HepG2 (cell line): ENCODE measurements around the gene RPL23. TPM values are rescaled to one million over a fixed set of nuclear protein-coding genes. Genes with fewer than 3 reads are reported as not detected.

Experiments used
- ATAC-seq: fragments of 200-7000 bp; cut with Tn5 transposase; 3 replicates; pipeline ENCODE4 v1.9.1; 2020; ENCODE audit warnings: mild to moderate bottlenecking, moderate library complexity
- BruUV-seq: library from RNA; stranded (reverse); fragments of 400-500 nt; replicated peaks from 2 replicates; lab custom pipeline; 2021; lab: Mats Ljungman, UMichigan
- CTCF ChIA-PET: fragments of 300-600 bp; formaldehyde crosslinking; extraction: SDS; loops from one replicate; lab custom pipeline; 2021; ENCODE audit warnings: low total read pairs, inconsistent platforms, low intra/inter-chr PET ratio; lab: Yijun Ruan, JAX
- POLR2A ChIA-PET: fragments of 350-600 bp; sonication (Branson Sonifier 250); formaldehyde crosslinking; loops from one replicate; lab custom pipeline; 2020; ENCODE audit warnings: antibody characterized with exemption, inconsistent platforms; lab: Yijun Ruan, JAX
- DNase-seq: peaks from one replicate; pipeline ENCODE4 v3.0.0-alpha.2; 2015; ENCODE audit warnings: low spot score
- FAIRE-seq: peaks from 3 replicates; lab custom pipeline; 2011; peaks lifted over from hg19 to GRCh38; lab: Jason Lieb, UNC
- H2AFZ ChIP-seq: one replicate; pipeline ENCODE4 v1.6.1; 2011; ENCODE audit warnings: low read length, inconsistent platforms
- H3K27ac ChIP-seq: fragments of 300-600 bp; 3 replicates; pipeline ENCODE4 v1.8.0; 2011; ENCODE audit warnings: mixed run types, mild to moderate bottlenecking, mixed read lengths, low read length, inconsistent platforms; ENCODE audit not compliant: insufficient read depth; ENCODE audit errors: extremely low read length
- H3K27me3 ChIP-seq, 2 experiments: fragments of 200-600 bp in 1 of 2; 2 replicates in 1 of 2; 3 replicates in 1 of 2; pipeline versions ENCODE4 v1.6.0 to v1.8.0; 2011; ENCODE audit warnings: low read length in 2 of 2, mild to moderate bottlenecking in 2 of 2, moderate library complexity in 2 of 2, inconsistent platforms in 1 of 2; ENCODE audit not compliant: insufficient read depth in 2 of 2, control insufficient read depth in 1 of 2
- H3K36me3 ChIP-seq, 2 experiments: fragments of 200-600 bp in 1 of 2; replicated peaks in 1 of 2; 2 replicates in 1 of 2; 3 replicates in 1 of 2; pipeline versions ENCODE4 v1.5.1 to v1.8.0; 2011; ENCODE audit warnings: low read length in 2 of 2, inconsistent platforms in 1 of 2; ENCODE audit not compliant: insufficient read depth in 2 of 2, control insufficient read depth in 1 of 2
- H3K4me1 ChIP-seq: 2 replicates; pipeline ENCODE4 v1.5.1; 2012; ENCODE audit warnings: low read length, inconsistent platforms; ENCODE audit not compliant: insufficient read depth
- H3K4me2 ChIP-seq: 2 replicates; pipeline ENCODE4 v1.6.0; 2011; ENCODE audit warnings: low read depth, low read length, inconsistent platforms
- H3K4me3 ChIP-seq, 3 experiments: fragments of 200-600 bp in 1 of 3; sonication (generic), shearing (Covaris generic) in 1 of 3; replicated peaks in 1 of 3; 2 replicates each; pipeline ENCODE4 v1.5.1; 2011 to 2016; ENCODE audit warnings: low read length in 3 of 3, inconsistent platforms in 2 of 3, low read depth in 2 of 3, mild to moderate bottlenecking in 2 of 3, control low read depth in 1 of 3, mixed read lengths in 1 of 3; ENCODE audit not compliant: insufficient read depth in 1 of 3
- H3K79me2 ChIP-seq: one replicate; pipeline ENCODE4 v1.6.1; 2011; ENCODE audit warnings: low read length, inconsistent platforms; ENCODE audit not compliant: insufficient read depth
- H3K9ac ChIP-seq: 2 replicates; pipeline ENCODE4 v1.6.0; 2011; ENCODE audit warnings: mild to moderate bottlenecking, low read depth, low read length, inconsistent platforms; ENCODE audit not compliant: insufficient read depth
- H3K9me3 ChIP-seq: 2 replicates; pipeline ENCODE4 v1.5.1; 2012; ENCODE audit warnings: mild to moderate bottlenecking, low read length
- H4K20me1 ChIP-seq: 2 replicates; pipeline ENCODE4 v1.6.0; 2011; ENCODE audit warnings: inconsistent platforms, mild to moderate bottlenecking, low read length, moderate library complexity; ENCODE audit not compliant: insufficient read depth
- ARNTL ChIP-seq: sonication (generic); formaldehyde crosslinking; IDR thresholded peaks from 2 replicates; pipeline ENCODE4 v1.4.0; 2020; ENCODE audit warnings: mild to moderate bottlenecking, missing genetic modification reagents
- CBX2 ChIP-seq, 2 experiments: fragments of 200-600 bp in 1 of 2; sonication (generic); formaldehyde crosslinking in 1 of 2; IDR thresholded peaks; 2 replicates each; pipeline versions ENCODE4 v1.7.0 to v1.8.1; 2018 to 2022; ENCODE audit warnings: low read depth in 2 of 2, low read length in 1 of 2, mild to moderate bottlenecking in 1 of 2, missing genetic modification reagents in 1 of 2
- MAF1 ChIP-seq: sonication (generic); formaldehyde crosslinking; IDR thresholded peaks from 2 replicates; pipeline ENCODE4 v1.5.0; 2020; ENCODE audit warnings: missing genetic modification reagents, borderline replicate concordance
- MTA3 ChIP-seq: sonication (generic); formaldehyde crosslinking; IDR thresholded peaks from 2 replicates; pipeline ENCODE4 v1.4.0; 2020; ENCODE audit warnings: missing genetic modification reagents
- PAF1 ChIP-seq: IDR thresholded peaks from 2 replicates; pipeline ENCODE4 v1.6.1; 2016; ENCODE audit warnings: missing genetic modification reagents, missing compliant biosample characterization
- RAD51 ChIP-seq: fragments of 450-650 bp; IDR thresholded peaks from 2 replicates; pipeline ENCODE4 v1.6.1; 2016; ENCODE audit warnings: borderline replicate concordance
- RARG ChIP-seq: sonication (generic); formaldehyde crosslinking; IDR thresholded peaks from 2 replicates; pipeline ENCODE4 v1.4.0; 2020; ENCODE audit warnings: low read depth, mild to moderate bottlenecking, missing genetic modification reagents
- SIX4 ChIP-seq: sonication (generic); formaldehyde crosslinking; IDR thresholded peaks from 2 replicates; pipeline ENCODE4 v1.4.0; 2020; ENCODE audit warnings: missing genetic modification reagents
- SMYD3 ChIP-seq: sonication (generic); formaldehyde crosslinking; IDR thresholded peaks from 2 replicates; pipeline ENCODE4 v1.8.1; 2023; ENCODE audit warnings: mild to moderate bottlenecking, missing genetic modification reagents
- ZNF17 ChIP-seq: sonication (generic); formaldehyde crosslinking; IDR thresholded peaks from 2 replicates; pipeline ENCODE4 v1.5.0; 2020; ENCODE audit warnings: mild to moderate bottlenecking, missing genetic modification reagents
- ZNF44 ChIP-seq: sonication (generic); formaldehyde crosslinking; IDR thresholded peaks from 2 replicates; pipeline ENCODE4 v1.5.1; 2020; ENCODE audit warnings: mild to moderate bottlenecking, missing genetic modification reagents
- ZNF501 ChIP-seq: sonication (generic); formaldehyde crosslinking; IDR thresholded peaks from 2 replicates; pipeline ENCODE4 v1.5.1; 2020; ENCODE audit warnings: mild to moderate bottlenecking, moderate library complexity, missing genetic modification reagents
- ZNF790 ChIP-seq: sonication (generic); formaldehyde crosslinking; IDR thresholded peaks from 2 replicates; pipeline ENCODE4 v1.8.0; 2022; ENCODE audit warnings: missing genetic modification reagents, mild to moderate bottlenecking, borderline replicate concordance
- ZNF891 ChIP-seq: sonication (generic); formaldehyde crosslinking; IDR thresholded peaks from 2 replicates; pipeline ENCODE4 v1.5.0; 2020; ENCODE audit warnings: mild to moderate bottlenecking, missing genetic modification reagents
- ZSCAN5A ChIP-seq: sonication (generic); formaldehyde crosslinking; IDR thresholded peaks from 2 replicates; pipeline ENCODE4 v1.8.0; 2022; ENCODE audit warnings: mild to moderate bottlenecking, missing genetic modification reagents, borderline replicate concordance
- WGBS: methylation state at CpG from one replicate; pipeline ENCODE4 v1.1.6; 2017; ENCODE audit warnings: low lambda C conversion rate; 5-methylcytosine and 5-hydroxymethylcytosine counted together
- in situ Hi-C: cut with HindIII; loops from 2 replicates; pipeline ENCODE4 v1.10.0; 2017; ENCODE audit warnings: low pct_unique_long_range_greater_than_20kb; ENCODE audit not compliant: extremely low pct_ligation_motif_present
- intact Hi-C: fragments of 100-400 bp; cut with micrococcal nuclease; formaldehyde crosslinking; loops from one replicate; pipeline ENCODE4 v1.10.0; 2022; ENCODE audit not compliant: unreplicated experiment
- polyA plus RNA-seq, 8 experiments: library from polyadenylated mRNA; depleted of rRNA in 3 of 8; stranded (reverse) in 7 of 8; unstranded in 1 of 8; fragments of >200 nt; fragmentation: Illumina TruSeq in 4 of 8; extraction: Trizol in 4 of 8; gene quantifications; 2 replicates each; pipeline versions ENCODE4 v1.2.1 to v1.2.3, GENCODE V29; 2011 to 2016; ENCODE audit warnings: low read depth in 4 of 8, missing spikeins in 1 of 8, mixed read lengths in 1 of 8; ENCODE audit not compliant: insufficient read depth in 1 of 8
- total RNA-seq, 5 experiments: library from RNA; depleted of rRNA; stranded (reverse); fragments of >200 nt; fragmentation: Illumina TruSeq; extraction: Trizol; gene quantifications; 2 replicates each; pipeline ENCODE4 v1.2.3, GENCODE V29; 2016; ENCODE audit warnings: low read depth in 1 of 5

The RPL23 gene
- total and polyA plus RNA-seq, 2 of the 13 experiments (the other 11 are each of a cell fraction or from before 2014, with no cell fraction given): 2,790 to 4,860 TPM

GRCh38 chr17:38892083-38892482 is 38.6 kb upstream of the RPL23 start (continued):
- TF ChIP-seq MTA3: no peak
- TF ChIP-seq ZNF44: no peak
- TF ChIP-seq SMYD3 (CRISPR knock-in tag): no peak
- TF ChIP-seq ZNF891 (CRISPR knock-in tag): no peak
- no peak for TF ChIP-seq MAF1
- no peak for TF ChIP-seq CBX2 (IDR thresholded peaks at IDR 0.05; ENCODE audit: low read depth, low read length)
- TF ChIP-seq CBX2 (CRISPR knock-in tag; IDR thresholded peaks at IDR 0.05; ENCODE audit: low read depth): no peak
- no peak for TF ChIP-seq ZNF790 (CRISPR knock-in tag)
- no peak for TF ChIP-seq ZNF501 (CRISPR knock-in tag)

- no peak for DNase-seq
- Histone ChIP-seq H3K4me3 (no peak overlapping the region), H3K9me3 (no peaks in the 10 kb centered on the region), H3K27me3 (no peaks in the 10 kb centered on the region), H3K4me2 (no peak overlapping the region), H4K20me1 (peaks cover 14% of the 10 kb centered on the region; the same call in 1 of the 2 replicates), H3K79me2 (peaks cover 14% of the 10 kb centered on the region), H3K27ac (no peak overlapping the region), H3K4me1 (peaks cover 8% of the 10 kb centered on the region), H3K36me3 (peaks cover 57 to 83% of the 10 kb centered on the region in 2 experiments), H3K9ac (no peak overlapping the region), H2AFZ (no peak overlapping the region)
- TF ChIP-seq ZNF501 (CRISPR knock-in tag): no peak
- no peak for TF ChIP-seq RAD51
- no peak for TF ChIP-seq RARG (CRISPR knock-in tag)
- no peak for TF ChIP-seq ARNTL
- no peak for TF ChIP-seq PAF1 (CRISPR knock-in tag)
- no peak for TF ChIP-seq SIX4
- TF ChIP-seq ZNF17 (CRISPR knock-in tag): no peak
- no peak for TF ChIP-seq ZSCAN5A
- ATAC-seq: no peak
- intact Hi-C loops: no loop called here
- over 99% methylated on average over 8 of the region's 8 CpGs for WGBS
- BruUV-seq: no TSS peak
- in situ Hi-C loops: no loop called here
- FAIRE-seq: no peak
- ChIA-PET POLR2A (interaction anchor here (1.0 kb wide), 1 partner anchor 22 kb away, joined by 4 read pairs; the partner anchor contains the start of gene LASP1), CTCF (no interaction called here)
These were observed 37.9 kb upstream of the RPL23 start for GRCh38 chr17:38891441-38891840.
